ENCODE results near the gene METTL16. TPM values are rescaled to one million over a fixed set of nuclear protein-coding genes. Genes with fewer than 3 reads are reported as not detected.

The METTL16 gene
- total and polyA plus RNA-seq, 2 of the 8 experiments (the other 6 are each of a cell fraction or from before 2014, with no cell fraction given): 22.8 to 59.4 TPM

GRCh38 chr17:2401426-2402221 lies 110.1 kb downstream of the METTL16 start (continued):
- TF ChIP-seq BRCA1 (IDR thresholded peaks at IDR 0.05; ENCODE audit: low read depth, low read length): no peak
- peak; percentile 87 for TF ChIP-seq CREB1 (IDR thresholded peaks at IDR 0.05)
- no peak for TF ChIP-seq CBX5 (IDR thresholded peaks at IDR 0.05; ENCODE audit: low read depth, low read length)
- peak; percentile 56; the same call in 1 of the 2 replicates for TF ChIP-seq CHD2 (IDR thresholded peaks at IDR 0.05; ENCODE audit: low read length)
- peak; percentile 62 for TF ChIP-seq KDM4A (IDR thresholded peaks at IDR 0.05; ENCODE audit: low read depth, low read length, severe bottlenecking)
- no peak for TF ChIP-seq TEAD4 (IDR thresholded peaks at IDR 0.05; ENCODE audit: low read depth, low read length)
- no peak for TF ChIP-seq GABPA (IDR thresholded peaks at IDR 0.05; ENCODE audit: borderline replicate concordance, insufficient read depth, low read length)
- no peak for TF ChIP-seq SIX5 (IDR thresholded peaks at IDR 0.05; ENCODE audit: low read depth, low read length)
- no peak for TF ChIP-seq HDAC6 (IDR thresholded peaks at IDR 0.05; ENCODE audit: low read depth, low read length)
- TF ChIP-seq SRF (IDR thresholded peaks at IDR 0.05; ENCODE audit: low read depth, low read length): no peak
- TF ChIP-seq, protein P1, sequence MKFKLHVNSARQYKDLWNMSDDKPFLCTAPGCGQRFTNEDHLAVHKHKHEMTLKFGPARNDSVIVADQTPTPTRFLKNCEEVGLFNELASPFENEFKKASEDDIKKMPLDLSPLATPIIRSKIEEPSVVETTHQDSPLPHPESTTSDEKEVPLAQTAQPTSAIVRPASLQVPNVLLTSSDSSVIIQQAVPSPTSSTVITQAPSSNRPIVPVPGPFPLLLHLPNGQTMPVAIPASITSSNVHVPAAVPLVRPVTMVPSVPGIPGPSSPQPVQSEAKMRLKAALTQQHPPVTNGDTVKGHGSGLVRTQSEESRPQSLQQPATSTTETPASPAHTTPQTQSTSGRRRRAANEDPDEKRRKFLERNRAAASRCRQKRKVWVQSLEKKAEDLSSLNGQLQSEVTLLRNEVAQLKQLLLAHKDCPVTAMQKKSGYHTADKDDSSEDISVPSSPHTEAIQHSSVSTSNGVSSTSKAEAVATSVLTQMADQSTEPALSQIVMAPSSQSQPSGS (IDR thresholded peaks at IDR 0.05; ENCODE audit: low read length): peak; percentile 78
- no peak for TF ChIP-seq SIRT6 (IDR thresholded peaks at IDR 0.05; ENCODE audit: low read length)
- 0 out of 2 replicates have a peak, but pooled peaks have one; percentile 13 for TF ChIP-seq JUND (IDR thresholded peaks at IDR 0.05; ENCODE audit: low read length)
- peak; percentile 80; the same call in 1 of the 2 replicates for TF ChIP-seq SP4 (IDR thresholded peaks at IDR 0.05; ENCODE audit: low read length)
- peak; percentile 81 for TF ChIP-seq EGR1 (IDR thresholded peaks at IDR 0.05; ENCODE audit: borderline replicate concordance, low read depth, low read length)
- no peak for TF ChIP-seq E2F6 (IDR thresholded peaks at IDR 0.05)
- no peak for TF ChIP-seq FOSL1 (IDR thresholded peaks at IDR 0.05; ENCODE audit: insufficient read depth, low read depth, low read length)
- TF ChIP-seq CTCF (IDR thresholded peaks at IDR 0.05; ENCODE audit: control extremely low read depth in 1 of 3, insufficient read depth in 1 of 3, low read depth in 1 of 3, low read length in 3 of 3): no peak
- no peak for TF ChIP-seq NANOG (IDR thresholded peaks at IDR 0.05; ENCODE audit: insufficient read depth, low read depth, low read length, poor library complexity, severe bottlenecking)
- TF ChIP-seq RFX5 (IDR thresholded peaks at IDR 0.05; ENCODE audit: borderline replicate concordance, low read depth, low read length): 0 out of 2 replicates have a peak, but pooled peaks have one; percentile 47
